ENCODE results near the gene KIF15.

DNA sequence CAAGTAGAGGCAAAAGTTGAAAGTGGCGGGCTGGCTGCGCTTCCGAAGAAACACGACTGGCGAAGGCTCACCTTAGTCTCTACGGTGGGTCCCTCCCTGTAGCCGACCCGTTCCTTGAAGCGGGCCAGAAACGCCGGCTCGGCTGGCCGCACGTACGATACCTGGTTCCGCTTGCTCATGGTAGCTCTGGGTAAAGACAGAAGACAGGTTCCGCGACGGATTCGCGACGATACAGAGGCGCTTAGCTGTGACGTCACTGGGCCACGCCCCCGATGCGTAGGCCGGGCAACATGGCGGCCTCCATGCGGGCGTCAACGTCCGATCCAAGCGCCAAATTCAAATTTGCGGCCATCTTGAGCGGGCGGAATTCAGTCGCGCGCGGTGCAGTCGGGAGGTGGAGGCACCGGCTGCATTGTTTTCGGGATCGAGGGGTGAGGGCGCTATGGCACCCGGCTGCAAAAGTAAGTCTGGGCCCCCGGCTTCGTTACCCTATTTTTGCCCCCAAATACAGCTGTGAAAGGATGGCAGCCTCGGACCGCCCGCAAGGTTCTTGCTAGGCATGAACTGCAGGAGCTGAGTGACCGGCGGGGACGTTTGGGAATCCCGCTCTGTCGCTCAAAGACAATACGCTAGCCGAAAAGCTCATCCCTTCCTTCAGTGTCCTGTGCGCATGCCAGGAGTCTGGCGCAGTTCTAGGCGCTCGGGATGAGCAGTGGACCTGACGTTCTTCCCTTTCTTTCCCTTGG is at the start of gene KIF15, which contains the start of gene KIAA1143:
- no peak for TF ChIP-seq EZH2 (IDR thresholded peaks at IDR 0.05; ENCODE audit: borderline replicate concordance, insufficient read depth, low read length, poor library complexity, severe bottlenecking)
- peak; percentile 100 for TF ChIP-seq MXI1 (conservative IDR thresholded peaks at IDR 0.05; ENCODE audit: poor library complexity, severe bottlenecking)
- TF ChIP-seq, protein P1, sequence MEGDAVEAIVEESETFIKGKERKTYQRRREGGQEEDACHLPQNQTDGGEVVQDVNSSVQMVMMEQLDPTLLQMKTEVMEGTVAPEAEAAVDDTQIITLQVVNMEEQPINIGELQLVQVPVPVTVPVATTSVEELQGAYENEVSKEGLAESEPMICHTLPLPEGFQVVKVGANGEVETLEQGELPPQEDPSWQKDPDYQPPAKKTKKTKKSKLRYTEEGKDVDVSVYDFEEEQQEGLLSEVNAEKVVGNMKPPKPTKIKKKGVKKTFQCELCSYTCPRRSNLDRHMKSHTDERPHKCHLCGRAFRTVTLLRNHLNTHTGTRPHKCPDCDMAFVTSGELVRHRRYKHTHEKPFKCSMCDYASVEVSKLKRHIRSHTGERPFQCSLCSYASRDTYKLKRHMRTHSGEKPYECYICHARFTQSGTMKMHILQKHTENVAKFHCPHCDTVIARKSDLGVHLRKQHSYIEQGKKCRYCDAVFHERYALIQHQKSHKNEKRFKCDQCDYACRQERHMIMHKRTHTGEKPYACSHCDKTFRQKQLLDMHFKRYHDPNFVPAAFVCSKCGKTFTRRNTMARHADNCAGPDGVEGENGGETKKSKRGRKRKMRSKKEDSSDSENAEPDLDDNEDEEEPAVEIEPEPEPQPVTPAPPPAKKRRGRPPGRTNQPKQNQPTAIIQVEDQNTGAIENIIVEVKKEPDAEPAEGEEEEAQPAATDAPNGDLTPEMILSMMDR (IDR thresholded peaks at IDR 0.05; ENCODE audit: poor library complexity, severe bottlenecking), result no peak

Data from neural cell (in vitro differentiated cells).